HG03442 (cell line): ENCODE measurements around the gene FH.

Source experiments
- ATAC-seq: cut with Tn5 transposase; IDR thresholded peaks from one replicate; pipeline ENCODE4 v1.9.1; 2021; ENCODE audit warnings: mild to moderate bottlenecking, moderate library complexity; ENCODE audit not compliant: unreplicated experiment

Gene FH

DNA sequence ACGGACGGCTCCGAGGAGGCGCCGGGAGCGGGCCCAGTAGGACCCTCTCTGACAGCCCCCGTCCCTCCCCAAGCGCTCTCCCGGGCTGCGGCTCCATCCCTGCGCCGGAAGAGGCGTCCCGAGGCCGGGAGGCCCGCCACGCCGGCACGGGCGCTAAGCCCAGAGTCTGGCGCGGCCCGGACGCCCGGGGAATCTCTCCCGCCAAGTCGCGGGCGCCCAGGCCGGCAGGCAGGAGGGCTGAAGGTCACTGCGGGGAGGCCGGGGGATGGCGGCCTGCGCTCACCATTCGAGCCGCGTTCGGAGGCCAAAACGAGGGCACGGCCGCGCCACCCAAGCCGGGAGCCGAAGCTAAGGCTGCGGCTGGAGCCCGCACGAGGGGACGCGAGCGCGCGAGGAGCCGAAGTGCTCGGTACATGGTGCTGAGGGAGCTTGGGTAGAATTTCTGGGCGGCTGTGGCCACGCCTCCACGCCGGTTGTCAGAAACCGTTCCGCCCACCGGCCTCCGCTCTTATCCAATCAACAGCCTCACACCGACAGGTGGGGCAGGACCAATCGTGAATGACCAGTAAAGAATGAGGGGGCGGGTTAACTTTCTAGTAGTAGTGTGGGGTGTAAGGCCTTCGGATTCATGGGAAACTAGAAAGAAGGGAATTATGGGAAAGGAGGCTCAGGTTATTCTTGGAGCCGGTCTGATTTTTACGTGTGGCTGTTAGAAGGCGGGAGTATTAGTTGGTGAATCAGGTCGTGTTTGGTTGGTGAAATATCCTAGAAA, at the start of gene FH:
Gene FH, minus strand, starts transcription at position 448 of the 772 bp plus-strand sequence. Its CDS starts 33 bp downstream, at position 415.
- ATAC-seq: peak; percentile 95

DNA sequence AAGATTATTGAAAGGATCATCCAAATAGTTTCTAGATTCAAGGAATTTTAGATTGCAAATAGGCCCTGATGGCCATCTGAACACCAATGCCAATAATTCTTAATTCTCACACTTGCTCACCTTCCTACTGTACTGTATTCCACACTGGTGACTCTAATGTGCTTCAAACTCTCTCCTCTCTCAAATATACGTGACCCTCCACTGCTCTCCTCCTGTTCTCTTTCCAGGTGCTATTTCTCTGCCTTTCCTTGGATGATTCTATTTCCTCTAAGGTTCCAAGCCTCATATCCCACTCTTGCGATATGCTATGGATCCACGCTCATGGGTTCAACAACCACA, 41.3 kb upstream of the FH start:
- no peak for ATAC-seq

DNA sequence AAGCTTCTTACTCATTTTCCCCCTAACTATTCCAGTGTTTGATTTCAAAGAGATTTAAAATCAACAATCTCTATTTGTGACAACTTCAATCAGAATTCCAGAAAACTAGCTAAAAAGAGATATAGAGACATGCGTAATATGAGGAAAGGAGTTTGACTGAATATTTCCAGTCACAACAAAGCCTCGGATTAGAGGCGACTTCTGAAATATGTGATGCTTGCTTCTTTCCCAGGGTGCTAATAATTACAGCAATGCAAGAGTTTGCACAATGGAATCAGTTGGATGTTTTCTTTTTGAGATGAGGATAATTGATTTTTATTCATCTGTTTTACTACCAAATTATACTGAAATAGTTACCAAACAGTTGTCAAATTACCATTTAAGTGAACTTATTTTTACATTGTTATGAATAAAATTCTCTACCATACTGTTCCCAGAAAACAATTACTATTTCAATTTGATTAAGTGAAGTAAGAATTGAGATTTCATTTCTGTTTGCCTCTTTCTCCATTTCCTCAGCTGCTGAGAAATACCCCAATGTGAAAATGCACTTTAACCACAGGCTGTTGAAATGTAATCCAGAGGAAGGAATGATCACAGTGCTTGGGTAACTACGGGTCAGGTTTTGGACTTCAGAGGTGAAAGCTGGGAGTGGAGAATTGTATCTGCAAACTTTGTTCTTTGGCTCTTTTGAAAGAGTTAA, 40.7 kb upstream of the FH start:
- ATAC-seq: no peak

DNA sequence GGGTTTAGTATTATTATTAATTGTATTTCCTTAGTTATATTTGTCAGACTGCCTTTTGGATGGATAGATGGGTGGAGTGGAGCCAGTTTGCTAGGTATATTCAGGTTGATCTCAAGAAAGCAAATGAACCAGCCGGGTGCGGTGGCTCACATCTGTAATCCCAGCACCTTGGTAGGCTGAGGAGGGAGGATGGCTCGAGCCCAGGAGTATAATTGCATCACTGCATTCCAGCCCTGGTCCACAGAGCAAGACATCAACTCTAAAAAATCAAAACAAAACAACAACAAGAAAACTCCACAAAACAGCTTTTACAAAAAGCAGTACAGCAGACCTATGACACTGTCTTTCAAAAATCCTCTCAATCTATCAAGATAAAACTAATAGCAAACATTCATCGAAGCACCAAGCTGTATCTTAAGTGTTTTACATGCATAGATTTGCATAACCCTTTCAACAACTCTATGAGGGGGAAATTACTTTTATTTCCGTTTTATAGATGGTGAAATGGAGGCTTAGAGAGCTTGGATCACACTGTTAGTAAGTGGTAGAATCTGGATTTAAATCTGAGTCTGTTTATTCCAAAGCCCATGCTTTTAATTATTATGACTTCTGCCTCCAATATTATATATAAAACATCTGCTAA, 38.1 kb upstream of the FH start:
- no peak for ATAC-seq

DNA sequence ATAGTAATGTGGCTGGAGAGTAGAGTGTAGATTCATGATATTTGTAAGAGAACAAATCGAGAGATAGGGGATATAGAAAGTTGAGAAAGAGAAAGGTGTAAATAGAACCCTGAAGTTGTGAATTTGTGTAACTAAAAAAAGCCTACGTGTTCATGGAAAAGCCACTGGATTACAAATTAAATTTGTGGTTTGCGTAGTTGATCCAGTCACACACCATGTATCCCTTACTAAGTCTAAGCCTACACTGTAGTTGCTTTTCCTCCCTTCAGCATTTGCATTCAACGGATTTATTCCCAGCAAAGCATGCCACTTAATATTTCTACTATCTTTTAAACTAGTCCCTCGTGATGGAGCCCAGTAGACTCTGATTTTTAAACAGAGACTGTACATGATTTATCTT, 37.5 kb upstream of the FH start:
- ATAC-seq: no peak

DNA sequence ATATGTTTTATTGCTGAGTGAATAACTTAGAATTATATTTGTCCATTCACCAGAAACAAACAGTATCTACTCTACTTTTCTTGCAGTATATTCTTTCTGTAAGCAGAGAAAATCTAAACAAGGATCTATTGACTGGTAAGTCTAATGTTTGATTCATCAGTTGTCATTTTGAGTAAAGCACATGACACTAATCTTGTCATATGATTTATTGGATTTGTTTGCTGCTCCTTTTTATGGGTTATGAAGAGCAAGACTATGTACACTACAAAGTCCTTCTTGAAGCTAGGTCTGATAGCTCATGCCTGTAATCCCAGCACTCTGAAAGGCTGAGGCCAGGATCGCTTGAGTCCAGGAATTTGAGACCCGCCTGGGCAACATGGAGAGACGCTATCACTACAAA, 36.0 kb upstream of the FH start:
- ATAC-seq: no peak

DNA sequence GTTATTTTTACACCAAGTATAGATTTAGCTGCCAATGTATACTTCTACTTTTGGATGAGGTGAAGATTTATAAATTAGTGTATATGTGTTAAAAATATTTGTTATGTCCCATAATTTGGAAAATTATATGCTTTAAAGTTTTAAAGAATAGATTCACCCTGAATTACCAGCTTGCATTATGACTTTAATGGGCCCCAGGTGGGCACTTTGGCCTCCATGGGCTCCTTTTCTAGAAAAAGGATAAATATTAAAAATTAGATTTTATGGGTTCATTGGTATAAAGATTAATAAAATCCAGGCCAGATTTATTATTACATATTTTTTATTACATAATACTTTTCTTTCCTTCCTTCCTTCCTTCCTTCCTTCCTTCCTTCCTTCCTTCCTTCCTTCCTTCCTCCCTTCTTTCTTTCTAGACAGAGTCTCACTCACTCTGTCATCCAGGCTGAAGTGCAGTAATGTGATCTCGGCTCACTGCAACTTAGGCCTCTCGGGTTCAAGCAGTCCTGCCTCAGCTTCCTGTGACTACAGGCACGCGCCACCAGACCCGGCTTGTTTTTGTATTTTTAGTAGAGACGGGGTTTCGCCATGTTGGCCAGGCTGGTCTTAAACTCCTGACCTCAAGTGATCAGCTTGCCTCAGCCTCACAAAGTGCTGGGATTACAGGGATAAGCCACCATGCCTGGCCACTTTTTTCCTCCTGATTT, 34.5 kb upstream of the FH start:
- ATAC-seq: no peak

DNA sequence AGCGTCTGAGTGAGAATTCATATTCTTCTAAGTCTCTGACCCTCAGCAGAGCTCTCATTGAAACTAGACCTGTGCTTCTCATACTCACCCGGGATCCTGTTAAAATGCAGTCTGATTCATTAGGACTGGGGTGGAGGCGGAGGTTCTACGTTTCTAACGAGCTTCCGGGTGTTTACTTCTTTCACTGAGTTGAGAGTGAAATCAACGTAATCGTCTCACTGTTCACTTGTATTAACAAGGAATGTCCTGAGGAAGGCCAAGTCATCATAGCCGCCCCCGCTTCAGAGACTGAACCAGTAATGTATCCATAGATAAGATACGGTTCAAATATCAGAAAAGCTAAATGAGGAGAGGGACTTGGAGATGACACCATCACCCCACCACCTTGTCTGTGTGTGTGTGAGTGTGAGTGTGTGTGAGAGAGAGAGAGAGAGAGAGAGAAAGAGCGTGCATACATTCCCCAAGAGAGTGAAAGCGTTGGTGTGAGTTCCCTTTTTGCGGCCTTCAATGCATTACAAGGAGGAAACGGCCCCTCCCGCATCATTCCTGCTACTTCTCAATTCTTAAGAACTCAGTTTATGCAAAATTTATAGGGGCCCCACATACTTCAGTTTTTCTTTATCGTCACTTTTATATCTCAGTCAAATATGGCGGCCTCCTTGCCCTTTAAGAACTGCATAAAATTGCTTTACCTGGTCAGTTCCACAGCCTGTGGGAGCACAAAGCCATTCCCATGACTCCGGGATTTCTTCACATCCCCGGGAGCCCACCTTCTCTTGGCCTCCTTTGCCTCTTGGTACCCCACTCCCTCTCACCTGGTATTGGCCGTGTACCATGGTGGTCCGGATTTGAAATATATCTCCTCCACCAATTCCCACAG, 32.4 kb upstream of the FH start:
- peak; percentile 80 for ATAC-seq

DNA sequence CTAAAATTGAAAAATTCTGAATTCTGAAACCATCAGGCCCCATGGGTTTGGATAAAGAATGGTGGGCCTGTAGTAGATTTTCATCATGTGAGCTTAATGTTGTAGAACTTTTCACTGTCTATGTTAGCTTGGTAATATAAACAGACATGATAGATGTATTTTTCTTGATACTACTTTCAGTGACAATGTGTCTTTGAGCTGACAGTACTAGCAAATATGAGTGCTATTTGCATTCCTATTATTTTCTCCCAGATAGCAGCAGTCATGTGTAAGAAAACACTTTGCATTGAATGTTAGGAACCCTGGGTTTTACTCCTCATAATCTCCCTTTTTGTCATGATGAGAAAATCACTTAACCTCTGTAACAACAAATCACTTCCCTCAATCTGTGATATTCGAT, 30.8 kb upstream of the FH start:
- no peak for ATAC-seq

DNA sequence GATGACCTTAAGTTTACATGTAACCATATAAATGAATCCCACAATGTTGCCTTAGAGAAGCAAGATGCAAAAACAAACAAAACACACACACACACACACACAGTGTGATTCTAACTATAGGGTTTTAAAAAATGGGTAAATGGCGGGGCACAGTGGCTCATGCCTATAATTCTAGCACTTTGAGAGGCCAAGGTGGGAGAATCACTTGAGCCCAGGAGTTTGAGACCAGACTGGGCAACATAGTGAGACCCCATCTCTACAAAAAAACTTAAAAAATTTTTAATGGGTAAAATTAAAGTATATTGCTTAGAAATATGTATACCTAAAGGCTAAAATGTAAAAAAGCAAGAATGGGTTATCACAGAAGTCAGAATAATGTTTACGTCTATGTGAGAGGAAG, 28.5 kb upstream of the FH start:
- ATAC-seq: no peak

DNA sequence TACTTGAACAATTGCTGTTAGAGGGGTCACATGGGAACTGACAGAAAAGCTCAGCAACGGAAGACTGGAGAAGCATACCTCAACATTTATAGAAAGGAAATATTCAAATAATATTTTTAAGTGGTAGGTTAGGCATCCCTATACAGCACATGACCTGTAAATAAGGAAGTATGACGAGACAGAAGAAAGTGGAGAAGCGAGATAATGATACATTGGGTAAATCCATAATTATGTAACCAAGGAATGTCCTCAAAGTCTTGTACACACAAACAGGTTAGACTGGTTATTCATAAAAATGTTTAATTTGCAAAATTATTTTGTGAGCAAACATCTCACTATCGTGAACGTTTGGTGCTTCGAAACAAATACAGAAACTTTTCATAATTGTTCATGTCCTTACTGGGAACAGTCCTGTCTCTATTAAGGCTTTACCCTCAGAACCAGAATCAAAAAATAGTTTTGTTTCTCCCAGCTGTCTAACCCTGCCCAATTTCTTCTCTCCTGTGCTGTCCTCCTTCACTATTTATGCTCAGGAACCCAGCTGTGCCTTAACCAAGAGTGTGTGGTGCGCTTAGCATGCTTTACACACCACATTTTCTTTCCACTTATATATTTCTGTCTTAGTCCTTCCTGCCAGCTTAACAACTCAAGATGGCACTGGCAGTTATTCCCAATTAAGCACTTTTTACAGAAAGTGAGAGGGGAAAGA, 22.8 kb upstream of the FH start:
- no peak for ATAC-seq

DNA sequence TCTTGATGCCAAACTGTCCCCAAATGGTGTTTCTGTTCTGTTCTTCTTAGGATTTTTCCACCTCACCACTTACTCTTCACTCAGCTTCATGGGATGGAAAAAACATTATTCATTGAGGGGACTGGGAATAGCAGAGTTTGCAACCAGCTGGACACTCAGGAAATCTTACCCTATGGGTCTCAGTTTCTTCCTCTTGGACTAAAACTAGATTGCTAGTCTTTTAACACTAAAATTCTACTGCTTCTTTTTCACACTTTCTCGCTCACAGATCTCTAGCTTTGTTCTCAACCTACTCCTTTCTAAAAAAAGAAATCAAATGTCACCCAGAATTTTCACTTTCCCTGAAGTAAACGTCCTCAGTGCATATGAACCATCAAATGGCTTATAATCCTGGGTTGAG, 17.4 kb upstream of the FH start:
- ATAC-seq: no peak

DNA sequence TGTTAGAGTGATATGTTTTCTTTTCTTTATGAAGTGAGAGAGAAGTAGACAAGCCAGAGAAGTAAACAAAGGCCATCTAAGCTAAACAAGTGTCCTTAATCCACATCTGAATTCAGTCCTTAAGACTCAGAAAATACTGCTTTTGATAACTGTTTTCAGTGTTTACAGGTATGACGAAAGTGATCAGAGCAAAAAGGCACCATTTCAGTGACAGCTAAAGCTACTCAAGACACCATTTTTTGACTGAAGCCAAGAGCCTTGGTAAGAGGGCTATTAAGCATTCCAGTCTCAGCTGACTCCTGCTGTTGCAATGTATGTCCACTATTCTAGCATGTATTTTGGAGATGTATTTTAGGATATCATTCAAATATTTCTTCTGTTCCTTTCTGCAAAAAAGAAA, 16.7 kb upstream of the FH start:
- ATAC-seq: no peak

DNA sequence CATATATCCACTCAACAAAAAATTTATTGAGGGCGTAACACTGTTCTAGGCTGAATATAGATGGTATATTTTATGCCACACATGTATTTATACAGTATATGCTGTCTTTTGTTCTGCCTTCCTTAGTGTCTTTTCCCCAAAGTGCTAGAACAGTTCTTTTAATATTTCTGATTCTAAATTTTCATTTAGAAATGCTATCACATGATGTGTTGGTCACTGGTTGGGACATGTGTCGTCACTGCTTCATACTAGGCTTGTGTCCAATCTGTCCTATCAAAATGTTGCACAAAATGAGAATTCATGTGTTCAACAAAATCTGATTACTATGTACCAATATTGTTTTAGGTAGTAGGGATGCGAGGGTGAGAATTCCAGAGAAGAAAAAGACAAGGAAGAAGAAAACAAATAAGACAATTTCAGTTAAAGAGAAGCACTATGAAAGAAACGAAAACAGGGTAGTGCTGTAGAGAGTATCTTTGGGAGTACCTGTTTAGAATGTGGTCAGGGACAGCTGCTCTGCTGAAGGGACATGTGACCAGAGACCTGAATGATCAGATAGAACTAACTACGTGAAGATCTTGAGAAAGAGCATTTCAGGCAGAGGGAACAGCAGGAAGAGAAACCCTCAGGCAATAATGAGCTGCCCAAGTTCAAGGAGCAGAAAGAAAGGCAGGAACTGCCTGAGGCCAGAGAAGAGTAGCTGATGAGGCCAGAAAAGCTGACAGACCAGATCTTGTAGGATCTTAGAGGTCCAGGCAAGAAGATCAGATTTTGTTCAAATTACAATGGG, 14.0 kb upstream of the FH start:
- ATAC-seq: peak; percentile 32

DNA sequence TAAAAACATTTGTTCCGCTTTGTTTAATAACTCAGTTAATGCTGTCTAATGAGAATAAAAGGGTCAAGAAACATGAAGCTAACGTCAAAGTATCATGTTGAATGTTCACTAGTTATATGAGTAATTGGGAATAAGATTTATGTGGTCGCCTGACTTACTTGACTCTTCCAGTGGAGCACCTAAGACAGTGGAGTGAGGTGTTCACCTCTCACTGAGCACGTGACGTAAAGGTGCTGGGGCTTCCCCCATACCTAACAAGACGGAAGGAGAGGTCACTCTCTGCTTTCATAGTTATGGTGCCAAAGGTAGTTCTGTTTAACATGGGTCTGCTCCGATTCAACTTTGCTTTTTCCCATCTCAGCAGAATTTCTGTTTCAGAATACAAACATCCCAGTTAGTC, 13.3 kb upstream of the FH start:
- peak; percentile 63 for ATAC-seq

DNA sequence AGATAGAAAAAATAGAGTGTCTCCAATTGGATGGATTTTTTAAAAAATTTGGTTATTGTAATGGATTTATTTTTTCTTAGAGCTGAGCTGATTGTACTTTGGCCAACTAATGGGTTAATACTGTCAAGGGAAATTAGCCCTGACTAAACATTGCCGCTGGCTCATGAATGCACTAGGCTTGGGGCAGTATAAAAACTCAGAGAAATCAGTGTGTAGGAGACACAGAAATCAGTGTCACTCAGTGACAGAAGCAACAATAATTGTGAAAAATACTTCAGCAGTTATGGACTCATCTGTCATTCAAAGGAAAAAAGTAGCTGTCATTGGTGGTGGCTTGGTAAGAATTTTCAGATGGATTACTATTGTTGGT, 12.6 kb upstream of the FH start, which contains the start of gene KMO:
Gene KMO, plus strand, starts transcription at position 217 of the 370 bp plus-strand sequence. Its CDS starts 67 bp downstream, at position 284.
- peak; percentile 22 for ATAC-seq

DNA sequence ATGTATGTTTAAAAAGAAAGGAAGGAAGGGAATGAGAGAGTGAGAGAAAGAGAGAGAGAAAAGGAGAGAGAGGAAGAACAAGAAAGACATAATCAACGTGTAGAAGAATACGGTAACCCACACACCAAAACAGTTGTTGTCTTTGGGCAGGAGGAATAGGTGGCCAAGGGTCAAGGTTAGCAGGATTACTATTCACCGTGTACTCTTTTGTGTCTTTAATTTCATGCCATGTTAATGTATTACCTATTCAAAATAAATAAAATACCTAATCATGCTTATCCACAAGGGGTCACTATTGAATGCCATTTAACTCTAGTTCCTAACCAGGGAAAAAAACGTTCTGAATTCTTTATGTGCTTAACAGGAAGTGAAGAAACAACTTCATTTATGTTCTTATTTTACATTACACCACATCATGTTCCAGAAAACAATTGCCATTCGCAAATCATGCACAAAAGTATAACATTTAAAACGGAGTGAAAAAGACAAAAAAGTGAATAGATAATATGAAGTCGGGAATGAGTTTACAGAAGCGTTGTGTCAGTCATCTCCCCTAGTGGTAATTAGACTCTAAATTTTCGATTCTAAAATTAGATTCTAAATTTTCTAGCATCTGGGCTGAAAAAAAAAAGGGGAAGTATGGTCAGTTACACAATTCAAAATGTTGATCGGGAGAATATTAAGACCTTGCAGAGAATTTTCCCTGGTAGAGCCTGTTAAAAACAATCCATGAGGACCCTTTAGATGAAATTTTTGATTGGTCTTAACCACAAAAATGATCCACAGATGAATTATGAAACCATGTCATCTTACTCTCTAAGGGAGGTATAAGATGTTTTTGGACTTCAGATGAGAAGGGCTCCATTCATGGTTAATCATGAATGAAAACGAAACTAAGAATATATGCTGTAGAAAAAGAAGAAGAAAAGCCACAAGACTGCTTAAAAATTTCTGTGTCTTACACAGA, 11.9 kb upstream of the FH start:
- ATAC-seq: peak; percentile 65

DNA sequence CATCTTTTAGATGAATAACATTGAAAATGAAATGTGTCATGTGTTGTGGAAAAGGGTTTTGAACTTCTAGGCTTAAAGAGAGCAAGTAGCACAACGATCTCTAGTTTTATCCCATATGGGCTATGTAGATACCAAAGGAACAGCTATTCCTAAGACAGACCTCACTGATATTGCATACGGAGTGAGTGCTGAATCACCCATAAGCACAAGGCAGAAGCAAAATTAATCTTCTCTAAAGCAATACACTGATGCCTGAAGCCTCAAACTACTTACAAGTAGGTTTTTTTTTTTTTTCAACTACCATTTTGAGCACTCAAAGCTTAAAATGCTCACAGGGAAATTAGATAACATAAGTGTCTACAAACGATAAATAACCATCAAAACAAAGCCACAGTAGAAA, 7.6 kb upstream of the FH start:
- no peak for ATAC-seq
